Keratinocyte (primary cell): ENCODE measurements around the gene SMG6. TPM values are rescaled to one million over a fixed set of nuclear protein-coding genes. Genes with fewer than 3 reads are reported as not detected.

Experiments used
- DNase-seq: peaks from one replicate; pipeline ENCODE4 v3.0.0-alpha.2; 2011; ENCODE audit warnings: low read depth, missing footprints, low spot score
- FAIRE-seq: peaks from 2 replicates; lab custom pipeline; 2011; peaks lifted over from hg19 to GRCh38; lab: Jason Lieb, UNC
- H2AFZ ChIP-seq: 2 replicates; pipeline ENCODE4 v1.6.0; 2012; ENCODE audit warnings: low read length, control low read depth, inconsistent platforms; ENCODE audit not compliant: control insufficient read depth
- H3K27ac ChIP-seq: 2 replicates; pipeline ENCODE4 v1.5.1; 2011; ENCODE audit warnings: low read length; ENCODE audit not compliant: control insufficient read depth, insufficient read depth
- H3K27me3 ChIP-seq: 3 replicates; pipeline ENCODE4 v1.6.0; 2011; ENCODE audit warnings: low read length; ENCODE audit not compliant: control insufficient read depth, insufficient read depth; ENCODE audit errors: extremely low read depth
- H3K36me3 ChIP-seq, 2 experiments: 2 replicates in 1 of 2; 3 replicates in 1 of 2; pipeline ENCODE4 v1.5.1; 2011; ENCODE audit warnings: low read length in 2 of 2, mild to moderate bottlenecking in 1 of 2; ENCODE audit not compliant: control insufficient read depth in 2 of 2, insufficient read depth in 2 of 2; ENCODE audit errors: extremely low read depth in 1 of 2
- H3K4me1 ChIP-seq: 3 replicates; pipeline ENCODE4 v1.5.1; 2011; ENCODE audit warnings: low read length; ENCODE audit not compliant: control insufficient read depth, insufficient read depth; ENCODE audit errors: extremely low read depth
- H3K4me2 ChIP-seq: 3 replicates; pipeline ENCODE4 v1.6.0; 2011; ENCODE audit warnings: low read depth, low read length; ENCODE audit not compliant: control insufficient read depth, insufficient read depth; ENCODE audit errors: extremely low read depth
- H3K4me3 ChIP-seq, 3 experiments: fragments of 200-600 bp in 1 of 3; sonication (generic) in 1 of 3; 2 replicates in 2 of 3; 3 replicates in 1 of 3; pipeline ENCODE4 v1.5.1; 2011 to 2016; ENCODE audit warnings: low read length in 3 of 3, mild to moderate bottlenecking in 3 of 3, control low read depth in 2 of 3, inconsistent platforms in 1 of 3, low read depth in 1 of 3, mixed read lengths in 1 of 3, mixed run types in 1 of 3, moderate library complexity in 1 of 3; ENCODE audit not compliant: control insufficient read depth in 2 of 3, insufficient read depth in 2 of 3; ENCODE audit errors: extremely low read depth in 1 of 3
- H3K79me2 ChIP-seq: 2 replicates; pipeline ENCODE4 v1.6.0; 2012; ENCODE audit warnings: low read length; ENCODE audit not compliant: control insufficient read depth, insufficient read depth
- H3K9ac ChIP-seq: 3 replicates; pipeline ENCODE4 v1.6.0; 2011; ENCODE audit warnings: low read length; ENCODE audit not compliant: control insufficient read depth, insufficient read depth; ENCODE audit errors: extremely low read depth
- H3K9me1 ChIP-seq: 3 replicates; pipeline ENCODE4 v1.6.0; 2011; ENCODE audit warnings: low read length; ENCODE audit not compliant: control insufficient read depth, insufficient read depth; ENCODE audit errors: extremely low read depth
- H3K9me3 ChIP-seq: 2 replicates; pipeline ENCODE4 v1.5.1; 2012; ENCODE audit warnings: low read depth, low read length; ENCODE audit not compliant: control insufficient read depth
- H4K20me1 ChIP-seq: 3 replicates; pipeline ENCODE4 v1.6.0; 2011; ENCODE audit warnings: low read length; ENCODE audit not compliant: control insufficient read depth, insufficient read depth; ENCODE audit errors: extremely low read depth
- CTCF ChIP-seq, 3 experiments: IDR thresholded peaks in 1 of 3; conservative IDR thresholded peaks in 1 of 3; optimal IDR thresholded peaks in 1 of 3; 2 replicates in 2 of 3; 3 replicates in 1 of 3; pipeline versions ENCODE3 to v1.5.1; 2011; ENCODE audit warnings: low read length in 3 of 3, mild to moderate bottlenecking in 3 of 3, moderate library complexity in 2 of 3, control low read depth in 1 of 3, inconsistent platforms in 1 of 3; ENCODE audit not compliant: insufficient read depth in 2 of 3; ENCODE audit errors: extremely low read depth in 1 of 3
- EZH2 ChIP-seq: IDR thresholded peaks from one replicate; pipeline ENCODE4 v1.6.1; 2012; ENCODE audit warnings: inconsistent platforms, mild to moderate bottlenecking, low read length, moderate library complexity
- dilution Hi-C: fragments of 300-500 bp; cut with MboI; formaldehyde crosslinking; loops from one replicate; pipeline ENCODE4 v1.7.0; 2020; ENCODE audit warnings: low sequenced_read_pairs; ENCODE audit not compliant: extremely low pct_ligation_motif_present
- polyA plus RNA-seq, 5 experiments: library from polyadenylated mRNA; depleted of rRNA in 3 of 5; stranded (reverse) in 3 of 5; stranded (forward) in 1 of 5; unstranded in 1 of 5; fragments of >200 nt; gene quantifications; 1 replicate in 1 of 5; 2 replicates in 3 of 5; 3 replicates in 1 of 5; pipeline versions ENCODE4 v1.2.1 to v1.2.3, GENCODE V29; 2011 to 2012; ENCODE audit warnings: missing spikeins in 2 of 5, low read depth in 1 of 5, low replicate concordance in 1 of 5

Gene SMG6
- polyA plus RNA-seq, 1 donor (not counting 4 experiments of a cell fraction or from before 2014, with no cell fraction given): 3.6 TPM

- H3K9me1 ChIP-seq: no peaks in the 10 kb centered on the region
- no peaks in the 10 kb centered on the region for H4K20me1 ChIP-seq
- no peak overlapping the region for H3K4me3 ChIP-seq
- no peaks in the 10 kb centered on the region for H3K27me3 ChIP-seq
- FAIRE-seq (peak; percentile 81), DNase-seq (no peak)
- H2AFZ ChIP-seq: no peak overlapping the region
- dilution Hi-C loops: no loop called here
- H3K79me2 ChIP-seq: no peaks in the 10 kb centered on the region
- peaks cover 14% of the 10 kb centered on the region for H3K4me1 ChIP-seq
- peaks cover 0 to 1% of the 10 kb centered on the region in 2 experiments for H3K36me3 ChIP-seq
- H3K4me2 ChIP-seq: peak overlapping the region; percentile 45
- H3K9me3 ChIP-seq: no peaks in the 10 kb centered on the region
- TF ChIP-seq EZH2 (no peak), CTCF (optimal IDR thresholded peaks at IDR 0.05 in 1 of 3, IDR thresholded peaks at IDR 0.05 in 1 of 3, conservative IDR thresholded peaks at IDR 0.05 in 1 of 3; ENCODE audit: extremely low read depth in 1 of 3, insufficient read depth in 2 of 3, low read length in 3 of 3) (peak in 1 of 3 experiments; percentile 18)
- peak overlapping the region; percentile 19 for H3K9ac ChIP-seq
- peak overlapping the region; percentile 28 for H3K27ac ChIP-seq
Measured at GRCh38 chr17:2101448-2102257, 201.9 kb downstream of the SMG6 start.

GRCh38 chr17:2095536-2095910, 208.1 kb downstream of the SMG6 start:
- no peak overlapping the region for H3K9ac ChIP-seq

More at GRCh38 chr17:2095536-2095910, 208.1 kb downstream of the SMG6 start:
- dilution Hi-C loops: no loop called here
- Histone ChIP-seq H3K79me2 (no peaks in the 10 kb centered on the region), H4K20me1 (no peaks in the 10 kb centered on the region), H3K9me1 (no peaks in the 10 kb centered on the region), H2AFZ (no peak overlapping the region), H3K36me3 (peaks cover 0 to 1% of the 10 kb centered on the region in 2 experiments), H3K4me2 (no peak overlapping the region), H3K4me1 (peaks cover 27% of the 10 kb centered on the region), H3K27ac (no peak overlapping the region), H3K4me3 (no peak overlapping the region), H3K9me3 (no peaks in the 10 kb centered on the region), H3K27me3 (no peaks in the 10 kb centered on the region)
- no peak for DNase-seq
- no peak for FAIRE-seq
- no peak for TF ChIP-seq EZH2
- TF ChIP-seq CTCF (optimal IDR thresholded peaks at IDR 0.05 in 1 of 3, IDR thresholded peaks at IDR 0.05 in 1 of 3, conservative IDR thresholded peaks at IDR 0.05 in 1 of 3; ENCODE audit: extremely low read depth in 1 of 3, insufficient read depth in 2 of 3, low read length in 3 of 3): no peak
